IPS-18a (cell line): Measurements from ENCODE around the gene CAMK1D.
"Not testable (repeated sequence)": the region's sequence is repeated elsewhere in the genome, so short reads cannot be mapped to it uniquely, and the experiment has no call there.

Source experiments
- H3K27ac ChIP-seq: one replicate; pipeline ENCODE4 v1.5.1; 2013; ENCODE audit warnings: low read length
- H3K27me3 ChIP-seq: one replicate; pipeline ENCODE4 v1.6.1; 2013; ENCODE audit warnings: mild to moderate bottlenecking, low read length; ENCODE audit not compliant: control insufficient read depth, insufficient read depth
- H3K36me3 ChIP-seq: one replicate; pipeline ENCODE4 v1.6.1; 2013; ENCODE audit warnings: low read depth, low read length; ENCODE audit not compliant: control insufficient read depth
- H3K4me1 ChIP-seq: one replicate; pipeline ENCODE4 v1.6.1; 2013; ENCODE audit warnings: low read depth, low read length; ENCODE audit not compliant: control insufficient read depth
- H3K4me3 ChIP-seq: one replicate; pipeline ENCODE4 v1.5.1; 2013; ENCODE audit warnings: low read length
- H3K9ac ChIP-seq: one replicate; pipeline ENCODE4 v1.6.1; 2013; ENCODE audit warnings: mild to moderate bottlenecking, low read length, moderate library complexity
- H3K9me3 ChIP-seq: one replicate; pipeline ENCODE4 v1.6.1; 2013; ENCODE audit warnings: low read depth, low read length; ENCODE audit not compliant: control insufficient read depth

The CAMK1D gene

GRCh38 chr10:12327476-12327875 is 21.9 kb upstream of the CAMK1D start:
- H3K27me3 ChIP-seq = no peaks in the 10 kb centered on the region
- no peak overlapping the region for H3K4me3 ChIP-seq

GRCh38 chr10:12328312-12328711 is 21.0 kb upstream of the CAMK1D start:
- H3K4me1 ChIP-seq, H3K27ac ChIP-seq, H3K9ac ChIP-seq, H3K36me3 ChIP-seq, H3K4me3 ChIP-seq, H3K27me3 ChIP-seq, H3K9me3 ChIP-seq: not testable (repeated sequence)

More at GRCh38 chr10:12327476-12327875, 21.9 kb upstream of the CAMK1D start:
- Histone ChIP-seq H3K36me3 (no peaks in the 10 kb centered on the region), H3K9ac (no peak overlapping the region), H3K27ac (no peak overlapping the region), H3K9me3 (no peaks in the 10 kb centered on the region), H3K4me1 (no peaks in the 10 kb centered on the region)

GRCh38 chr10:12332572-12333379 is 16.6 kb upstream of the CAMK1D start:
- Histone ChIP-seq H3K9ac (no peak overlapping the region), H3K27me3 (no peaks in the 10 kb centered on the region), H3K36me3 (no peaks in the 10 kb centered on the region), H3K27ac (no peak overlapping the region), H3K9me3 (no peaks in the 10 kb centered on the region), H3K4me1 (no peaks in the 10 kb centered on the region), H3K4me3 (no peak overlapping the region)

GRCh38 chr10:12333380-12334185 is 15.8 kb upstream of the CAMK1D start:
- H3K4me1 ChIP-seq = no peaks in the 10 kb centered on the region
- H3K9me3 ChIP-seq = no peaks in the 10 kb centered on the region
- no peaks in the 10 kb centered on the region for H3K36me3 ChIP-seq
- no peaks in the 10 kb centered on the region for H3K27me3 ChIP-seq
- no peak overlapping the region for H3K9ac ChIP-seq
- H3K27ac ChIP-seq = no peak overlapping the region
- H3K4me3 ChIP-seq = no peak overlapping the region

DNA sequence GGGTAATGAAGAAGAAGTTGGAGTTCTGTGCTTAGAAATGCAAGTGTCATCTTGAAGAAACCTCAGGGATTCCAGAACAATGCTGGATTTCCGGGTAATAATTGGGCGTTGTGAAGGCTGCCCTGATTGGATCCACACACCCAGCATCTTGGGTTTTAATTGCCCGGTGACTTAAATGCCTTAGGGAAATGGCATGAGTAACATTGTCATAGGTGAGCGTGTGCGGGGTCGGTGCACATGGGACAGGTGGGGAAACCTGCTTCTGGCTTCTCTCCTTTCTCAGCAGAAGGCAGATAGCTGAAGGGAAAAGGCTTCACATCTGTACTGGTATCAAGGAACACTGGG is 15.2 kb upstream of the CAMK1D start:
- H3K36me3 ChIP-seq = no peaks in the 10 kb centered on the region
- no peaks in the 10 kb centered on the region for H3K27me3 ChIP-seq
- no peak overlapping the region for H3K9ac ChIP-seq
- no peak overlapping the region for H3K27ac ChIP-seq
- no peak overlapping the region for H3K4me3 ChIP-seq
- no peaks in the 10 kb centered on the region for H3K4me1 ChIP-seq
- no peaks in the 10 kb centered on the region for H3K9me3 ChIP-seq

DNA sequence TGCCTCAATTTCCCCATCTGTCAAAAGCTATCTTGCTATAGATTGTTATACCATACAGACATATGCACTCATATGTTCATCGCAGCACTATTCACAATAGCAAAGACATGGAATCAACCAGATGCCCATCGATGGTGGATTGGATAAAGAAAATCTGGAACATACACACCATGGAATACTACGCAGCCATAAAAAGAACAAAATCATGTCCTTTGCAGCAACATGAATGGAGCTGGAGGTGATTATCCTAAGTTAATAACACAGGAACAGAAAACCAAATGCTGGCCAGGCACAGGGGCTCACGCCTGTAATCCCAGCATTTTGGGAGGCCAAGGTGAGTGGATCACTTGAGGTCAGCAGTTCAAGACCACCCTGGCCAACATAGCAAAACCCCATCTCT is 14.2 kb upstream of the CAMK1D start:
- not testable (repeated sequence) for H3K27me3 ChIP-seq, H3K27ac ChIP-seq, H3K9ac ChIP-seq, H3K4me1 ChIP-seq, H3K9me3 ChIP-seq, H3K4me3 ChIP-seq, H3K36me3 ChIP-seq

DNA sequence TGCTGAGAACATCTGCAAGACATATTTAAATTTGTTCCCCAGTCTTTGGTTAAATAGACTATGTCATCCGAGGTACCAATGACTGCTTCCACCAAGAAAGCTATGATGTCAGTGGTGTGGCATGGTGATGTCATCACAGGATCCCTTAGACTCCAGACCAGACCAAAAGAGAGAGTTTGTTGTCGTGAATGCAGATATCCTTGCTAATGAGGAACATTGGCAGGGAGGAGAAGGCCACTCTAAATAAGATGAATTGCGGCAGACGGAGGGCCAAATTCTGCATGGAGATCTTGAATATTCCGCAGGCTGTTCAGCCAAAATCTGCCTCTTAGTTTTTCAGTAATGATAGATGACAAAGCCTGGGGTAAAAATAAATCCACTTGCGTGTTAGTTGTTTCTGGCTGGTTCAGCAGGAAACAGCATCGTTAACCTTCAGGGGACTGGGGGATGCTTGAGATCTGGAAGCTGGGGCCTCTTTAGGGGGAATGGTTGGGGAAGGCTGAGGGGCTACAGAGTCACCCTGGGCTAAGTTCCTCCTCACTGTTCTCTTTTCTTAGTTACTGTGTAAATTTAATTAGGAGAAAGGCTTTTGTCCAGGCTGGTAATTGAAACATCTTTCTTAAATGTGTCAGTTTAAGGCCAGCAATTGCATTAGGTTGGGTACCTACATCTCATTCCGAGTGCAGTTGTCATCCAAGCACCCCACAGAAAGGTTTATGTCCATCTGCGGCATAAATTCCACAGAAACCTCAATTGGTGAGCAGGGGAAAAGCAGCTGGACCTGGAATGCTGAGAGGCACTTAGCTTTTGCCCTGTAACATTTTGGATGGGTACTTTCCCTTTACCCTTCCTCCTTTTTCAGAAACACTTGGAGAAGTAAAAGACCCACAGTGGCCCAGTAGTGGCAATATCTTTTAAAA is 11.6 kb upstream of the CAMK1D start:
- Histone ChIP-seq H3K4me3 (no peak overlapping the region), H3K36me3 (no peaks in the 10 kb centered on the region), H3K9ac (no peak overlapping the region), H3K4me1 (no peaks in the 10 kb centered on the region), H3K9me3 (no peaks in the 10 kb centered on the region), H3K27ac (no peak overlapping the region), H3K27me3 (no peaks in the 10 kb centered on the region)

DNA sequence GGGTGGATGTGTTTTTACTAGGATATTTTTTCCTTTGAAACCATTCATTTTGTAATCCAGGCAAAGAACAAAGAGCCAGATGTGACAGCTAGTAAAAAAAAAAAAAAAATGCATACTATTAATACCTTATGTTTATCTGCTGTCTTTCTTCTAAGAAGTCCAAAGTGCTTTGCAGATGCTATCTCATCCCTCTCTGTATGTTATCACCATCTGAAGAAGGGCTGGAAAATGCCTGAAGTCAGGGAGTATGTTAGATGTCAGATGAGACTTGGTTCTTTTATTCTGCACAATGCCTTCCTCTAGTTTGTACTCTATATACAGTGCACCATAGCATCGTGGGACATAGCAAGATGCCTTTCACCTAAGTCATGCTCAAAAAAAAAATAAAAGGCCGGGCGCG is 10.4 kb upstream of the CAMK1D start:
- H3K4me1 ChIP-seq = no peaks in the 10 kb centered on the region
- H3K27me3 ChIP-seq = no peaks in the 10 kb centered on the region
- H3K36me3 ChIP-seq = no peaks in the 10 kb centered on the region
- no peak overlapping the region for H3K9ac ChIP-seq
- H3K4me3 ChIP-seq = no peak overlapping the region
- H3K9me3 ChIP-seq = no peaks in the 10 kb centered on the region
- no peak overlapping the region for H3K27ac ChIP-seq

DNA sequence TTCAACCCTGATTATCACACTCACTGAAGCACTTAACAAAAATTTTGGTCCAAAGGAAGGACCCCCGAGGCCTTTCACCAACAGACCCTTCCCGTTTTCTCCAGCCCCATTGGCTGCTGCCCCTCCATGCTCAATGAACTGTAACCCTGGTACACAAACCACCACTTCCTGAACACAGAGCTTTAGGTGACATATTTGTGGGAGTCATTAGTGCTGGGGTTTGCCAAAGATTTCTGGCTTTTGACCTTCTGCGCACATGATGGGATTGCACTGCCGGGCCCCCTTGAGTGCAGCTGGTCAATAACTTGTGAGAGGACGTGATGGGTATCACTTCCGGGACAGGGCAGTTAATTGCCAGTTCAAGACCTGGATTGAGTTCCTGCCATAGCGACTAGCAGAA is 9.0 kb upstream of the CAMK1D start:
- H3K9ac ChIP-seq = no peak overlapping the region
- H3K27ac ChIP-seq = no peak overlapping the region
- no peaks in the 10 kb centered on the region for H3K27me3 ChIP-seq
- H3K4me1 ChIP-seq = no peaks in the 10 kb centered on the region
- H3K9me3 ChIP-seq = no peaks in the 10 kb centered on the region
- H3K4me3 ChIP-seq = no peak overlapping the region
- H3K36me3 ChIP-seq = no peaks in the 10 kb centered on the region

DNA sequence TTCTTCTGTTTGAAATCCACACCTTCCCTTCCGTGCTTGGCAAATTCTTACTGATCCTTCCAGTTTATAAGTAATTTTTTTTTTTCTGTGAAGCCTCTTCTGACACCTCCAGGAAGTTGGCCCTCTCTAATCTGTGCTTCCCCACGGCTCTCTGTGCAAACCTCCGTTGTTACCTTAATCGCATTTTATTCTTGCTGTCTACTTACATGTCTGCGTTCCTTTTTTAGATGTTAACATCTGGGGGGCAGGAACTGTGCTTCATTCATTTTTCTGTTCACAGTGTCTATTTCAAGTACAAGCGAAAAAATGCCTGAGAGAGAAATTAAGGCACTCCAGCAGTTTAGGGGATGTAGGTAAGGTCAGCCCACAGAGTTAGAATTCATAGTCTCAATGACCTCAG is 8.4 kb upstream of the CAMK1D start:
- no peak overlapping the region for H3K4me3 ChIP-seq
- no peaks in the 10 kb centered on the region for H3K9me3 ChIP-seq

DNA sequence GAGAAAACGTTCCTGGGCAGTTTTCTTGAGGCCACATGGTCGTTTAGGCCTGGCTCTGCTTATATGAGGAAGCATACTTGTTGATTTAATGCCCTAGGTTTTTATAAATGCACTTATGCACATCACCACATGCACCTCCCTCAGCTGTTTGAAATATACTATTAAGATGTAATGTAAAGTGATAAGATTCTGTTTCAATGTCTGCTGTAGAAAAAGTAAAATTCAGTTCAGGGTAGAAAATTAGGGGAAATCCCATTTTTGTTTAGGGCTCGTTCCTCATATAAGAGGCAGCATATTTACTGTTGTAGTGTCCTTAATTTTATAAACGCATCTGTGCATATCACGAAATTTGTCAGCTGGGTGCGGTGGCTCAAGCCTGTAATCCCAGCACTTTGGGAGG is 7.8 kb upstream of the CAMK1D start:
- Histone ChIP-seq H3K36me3 (no peaks in the 10 kb centered on the region), H3K9me3 (no peaks in the 10 kb centered on the region), H3K4me1 (no peaks in the 10 kb centered on the region), H3K9ac (no peak overlapping the region), H3K27me3 (no peaks in the 10 kb centered on the region), H3K4me3 (no peak overlapping the region), H3K27ac (no peak overlapping the region)

More for the DNA sequence above, 8.4 kb upstream of the CAMK1D start:
- Histone ChIP-seq H3K27me3 (no peaks in the 10 kb centered on the region), H3K4me1 (no peaks in the 10 kb centered on the region), H3K27ac (no peak overlapping the region), H3K9ac (no peak overlapping the region), H3K36me3 (no peaks in the 10 kb centered on the region)
